Ishikawa (cell line): Measurements from ENCODE around the gene DLL3.
A peak's percentile ranks its signal among the peaks of the same experiment; 100 is the strongest.

Experiments used
- CEBPB ChIP-seq: IDR thresholded peaks from 2 replicates; pipeline ENCODE4 v1.6.1; 2012
- CREB1 ChIP-seq: IDR thresholded peaks from 2 replicates; pipeline ENCODE4 v1.6.1; 2012; ENCODE audit warnings: low read depth
- EGR1 ChIP-seq: IDR thresholded peaks from 2 replicates; pipeline ENCODE4 v1.6.1; 2012
- EP300 ChIP-seq: IDR thresholded peaks from 2 replicates; pipeline ENCODE4 v1.6.1; 2012; ENCODE audit warnings: borderline replicate concordance
- FOXM1 ChIP-seq: IDR thresholded peaks from 2 replicates; pipeline ENCODE4 v1.6.1; 2012; ENCODE audit warnings: low read depth, borderline replicate concordance
- MAX ChIP-seq: IDR thresholded peaks from 2 replicates; pipeline ENCODE4 v1.6.1; 2012
- NFIC ChIP-seq: IDR thresholded peaks from 2 replicates; pipeline ENCODE4 v1.6.1; 2012
- RAD21 ChIP-seq: IDR thresholded peaks from 2 replicates; pipeline ENCODE4 v1.6.1; 2012; ENCODE audit warnings: low read depth
- TAF1 ChIP-seq: IDR thresholded peaks from 2 replicates; pipeline ENCODE4 v1.6.1; 2012; ENCODE audit warnings: low read depth, mild to moderate bottlenecking
- TCF12 ChIP-seq: IDR thresholded peaks from 2 replicates; pipeline ENCODE4 v1.6.1; 2012; ENCODE audit warnings: low read depth
- TEAD4 ChIP-seq: IDR thresholded peaks from 2 replicates; pipeline ENCODE4 v1.6.1; 2012
- YY1 ChIP-seq: IDR thresholded peaks from 2 replicates; pipeline ENCODE4 v1.6.1; 2012; ENCODE audit warnings: low read depth
- ZBTB7A ChIP-seq: IDR thresholded peaks from 2 replicates; pipeline ENCODE4 v1.6.1; 2012; ENCODE audit warnings: low read depth
- TF ChIP-seq, protein P1 (sequence below): IDR thresholded peaks from 2 replicates; pipeline ENCODE4 v1.6.1; 2012
- TF ChIP-seq, protein P2 (sequence below): IDR thresholded peaks from 2 replicates; pipeline ENCODE4 v1.6.1; 2012; ENCODE audit warnings: low read depth, mild to moderate bottlenecking

The DLL3 gene

DNA sequence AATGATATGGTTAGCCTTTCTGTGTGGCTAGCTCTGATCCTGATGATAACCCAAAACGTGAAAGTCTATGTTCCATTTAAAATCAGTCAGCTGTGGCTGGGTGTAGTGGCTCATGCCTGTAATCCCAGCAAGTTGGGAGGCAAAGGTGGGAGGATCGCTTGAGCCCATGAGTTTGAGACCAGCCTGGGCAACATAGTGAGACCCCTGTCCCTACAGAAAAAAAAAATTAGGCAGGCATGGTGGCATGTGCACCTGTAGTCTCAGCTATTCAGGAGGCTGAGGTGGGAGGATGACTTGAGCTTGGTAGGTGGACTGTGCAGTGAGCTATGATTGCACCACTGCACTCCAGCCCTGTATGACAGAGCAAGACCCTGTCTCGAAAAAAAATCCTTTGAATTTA lies 35.0 kb downstream of the DLL3 start:
- TF ChIP-seq, protein P1, sequence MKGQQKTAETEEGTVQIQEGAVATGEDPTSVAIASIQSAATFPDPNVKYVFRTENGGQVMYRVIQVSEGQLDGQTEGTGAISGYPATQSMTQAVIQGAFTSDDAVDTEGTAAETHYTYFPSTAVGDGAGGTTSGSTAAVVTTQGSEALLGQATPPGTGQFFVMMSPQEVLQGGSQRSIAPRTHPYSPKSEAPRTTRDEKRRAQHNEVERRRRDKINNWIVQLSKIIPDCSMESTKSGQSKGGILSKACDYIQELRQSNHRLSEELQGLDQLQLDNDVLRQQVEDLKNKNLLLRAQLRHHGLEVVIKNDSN = no peak
- TF ChIP-seq, protein P2, sequence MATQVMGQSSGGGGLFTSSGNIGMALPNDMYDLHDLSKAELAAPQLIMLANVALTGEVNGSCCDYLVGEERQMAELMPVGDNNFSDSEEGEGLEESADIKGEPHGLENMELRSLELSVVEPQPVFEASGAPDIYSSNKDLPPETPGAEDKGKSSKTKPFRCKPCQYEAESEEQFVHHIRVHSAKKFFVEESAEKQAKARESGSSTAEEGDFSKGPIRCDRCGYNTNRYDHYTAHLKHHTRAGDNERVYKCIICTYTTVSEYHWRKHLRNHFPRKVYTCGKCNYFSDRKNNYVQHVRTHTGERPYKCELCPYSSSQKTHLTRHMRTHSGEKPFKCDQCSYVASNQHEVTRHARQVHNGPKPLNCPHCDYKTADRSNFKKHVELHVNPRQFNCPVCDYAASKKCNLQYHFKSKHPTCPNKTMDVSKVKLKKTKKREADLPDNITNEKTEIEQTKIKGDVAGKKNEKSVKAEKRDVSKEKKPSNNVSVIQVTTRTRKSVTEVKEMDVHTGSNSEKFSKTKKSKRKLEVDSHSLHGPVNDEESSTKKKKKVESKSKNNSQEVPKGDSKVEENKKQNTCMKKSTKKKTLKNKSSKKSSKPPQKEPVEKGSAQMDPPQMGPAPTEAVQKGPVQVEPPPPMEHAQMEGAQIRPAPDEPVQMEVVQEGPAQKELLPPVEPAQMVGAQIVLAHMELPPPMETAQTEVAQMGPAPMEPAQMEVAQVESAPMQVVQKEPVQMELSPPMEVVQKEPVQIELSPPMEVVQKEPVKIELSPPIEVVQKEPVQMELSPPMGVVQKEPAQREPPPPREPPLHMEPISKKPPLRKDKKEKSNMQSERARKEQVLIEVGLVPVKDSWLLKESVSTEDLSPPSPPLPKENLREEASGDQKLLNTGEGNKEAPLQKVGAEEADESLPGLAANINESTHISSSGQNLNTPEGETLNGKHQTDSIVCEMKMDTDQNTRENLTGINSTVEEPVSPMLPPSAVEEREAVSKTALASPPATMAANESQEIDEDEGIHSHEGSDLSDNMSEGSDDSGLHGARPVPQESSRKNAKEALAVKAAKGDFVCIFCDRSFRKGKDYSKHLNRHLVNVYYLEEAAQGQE = no peak
- TF ChIP-seq TCF12 (no peak), YY1 (no peak), RAD21 (no peak), FOXM1 (no peak), CREB1 (no peak), CEBPB (no peak), EP300 (no peak), EGR1 (no peak), TAF1 (no peak), MAX (no peak), ZBTB7A (no peak), TEAD4 (no peak), NFIC (no peak)

DNA sequence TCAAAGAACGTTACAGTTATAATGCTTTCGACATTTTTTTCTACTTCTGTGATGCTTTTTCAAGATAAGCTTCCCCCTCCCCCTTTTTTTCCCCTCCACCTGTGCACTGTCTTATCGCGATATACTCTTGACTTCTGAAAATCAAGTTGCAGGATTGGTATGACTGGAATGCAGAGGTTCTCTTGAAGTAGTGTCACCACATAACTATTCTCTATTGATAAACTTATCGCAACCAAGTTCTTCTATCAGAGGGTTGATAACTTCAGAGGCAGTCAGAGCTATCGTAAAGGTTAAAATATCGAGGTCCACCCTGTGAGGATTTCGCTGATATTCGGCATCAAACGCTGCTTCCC lies 40.4 kb downstream of the DLL3 start:
- TF ChIP-seq, protein P2 = no peak
- TF ChIP-seq, protein P1 = no peak
- TF ChIP-seq MAX (no peak), CEBPB (no peak), TEAD4 (peak; percentile 58), TCF12 (no peak), YY1 (no peak)

DNA sequence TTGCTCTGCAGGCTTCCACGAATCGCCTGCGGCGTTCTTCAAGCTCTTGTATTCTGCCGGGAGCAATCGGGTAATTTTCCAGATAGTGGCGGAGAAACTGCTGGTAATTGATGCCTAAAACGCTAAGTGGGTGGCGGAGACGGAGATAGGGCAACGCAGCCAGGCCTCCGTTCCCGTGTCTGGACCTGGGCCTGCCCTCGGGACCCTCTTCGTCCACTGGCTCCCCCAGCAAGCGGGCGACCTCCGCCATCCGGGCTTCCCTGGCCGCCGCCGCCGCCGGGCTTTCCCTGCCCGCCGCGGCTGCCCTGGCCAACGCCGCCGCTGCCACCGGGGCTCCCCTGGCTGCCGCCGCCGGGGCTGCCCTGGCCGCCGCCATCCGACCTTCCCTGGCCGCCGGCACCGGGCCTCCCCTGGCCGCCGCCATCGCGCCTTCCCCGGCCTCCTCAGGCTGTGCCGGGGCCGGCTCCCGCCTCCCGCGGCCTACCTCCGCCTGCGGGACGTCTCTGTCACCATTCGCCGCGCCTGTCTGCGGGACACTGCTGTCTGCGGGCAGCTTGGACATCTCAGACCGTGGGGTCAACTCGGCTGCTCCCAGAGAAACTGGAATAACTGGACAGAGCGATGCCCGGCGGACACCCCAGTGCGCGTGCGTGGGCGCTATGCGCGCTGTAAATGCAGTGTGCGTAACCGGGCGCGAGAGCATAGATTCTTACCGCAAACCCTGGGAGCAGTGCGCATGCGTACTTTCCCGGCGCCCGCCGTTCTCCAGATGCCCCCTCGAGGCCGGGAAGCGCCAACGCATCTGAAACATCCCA lies 41.0 kb downstream of the DLL3 start, which contains the start of gene EID2:
TSS of gene EID2 (minus strand) at position 644 of the 815 bp plus-strand sequence. CDS start at position 562, 82 bp downstream.
- no peak for TF ChIP-seq NFIC
- peak; percentile 94 for TF ChIP-seq EGR1
- 0 out of 2 replicates have a peak, but pooled peaks have one; percentile 58 for TF ChIP-seq TCF12
- peak; percentile 78; the same call in 1 of the 2 replicates for TF ChIP-seq TAF1
- TF ChIP-seq, protein P2 = no peak
- TF ChIP-seq FOXM1 = no peak
- TF ChIP-seq TEAD4 = peak; percentile 44
- 0 out of 2 replicates have a peak, but pooled peaks have one; percentile 52 for TF ChIP-seq ZBTB7A
- TF ChIP-seq RAD21 = peak; percentile 60
- no peak for TF ChIP-seq EP300
- peak; percentile 61 for TF ChIP-seq MAX
- TF ChIP-seq CEBPB = no peak
- TF ChIP-seq, protein P1 = no peak
- TF ChIP-seq CREB1 = no peak
- peak; percentile 44; the same call in 1 of the 2 replicates for TF ChIP-seq YY1

GRCh38 chr19:39540333-39540673 lies 41.6 kb downstream of the DLL3 start:
- TF ChIP-seq TEAD4 (no peak), FOXM1 (no peak), RAD21 (no peak), EP300 (no peak), TAF1 (no peak), CEBPB (no peak), NFIC (no peak), TCF12 (no peak), ZBTB7A (no peak), CREB1 (no peak), EGR1 (no peak)
- TF ChIP-seq, protein P2 = no peak
- TF ChIP-seq, protein P1 = no peak
